Cardiac fibroblast (primary cell): ENCODE measurements around the gene RCSD1.

Experiments used
- DNase-seq, 2 donors: peaks; one replicate each; pipeline versions ENCODE4 v3.0.0 to v3.0.0-alpha.2; 2010; ENCODE audit warnings: low read depth in 2 of 2
- H3K4me3 ChIP-seq, 2 donors: replicated peaks in 1 of 2; 1 replicate in 1 of 2; 2 replicates in 1 of 2; pipeline ENCODE4 v1.5.1; 2011; ENCODE audit warnings: low read depth in 2 of 2, low read length in 2 of 2, mild to moderate bottlenecking in 2 of 2, moderate library complexity in 1 of 2
- TF ChIP-seq, protein P1 (sequence below): IDR thresholded peaks from one replicate; pipeline ENCODE4 v1.5.1; 2011; ENCODE audit warnings: low read depth, mild to moderate bottlenecking, low read length, inconsistent platforms

Gene RCSD1

DNA sequence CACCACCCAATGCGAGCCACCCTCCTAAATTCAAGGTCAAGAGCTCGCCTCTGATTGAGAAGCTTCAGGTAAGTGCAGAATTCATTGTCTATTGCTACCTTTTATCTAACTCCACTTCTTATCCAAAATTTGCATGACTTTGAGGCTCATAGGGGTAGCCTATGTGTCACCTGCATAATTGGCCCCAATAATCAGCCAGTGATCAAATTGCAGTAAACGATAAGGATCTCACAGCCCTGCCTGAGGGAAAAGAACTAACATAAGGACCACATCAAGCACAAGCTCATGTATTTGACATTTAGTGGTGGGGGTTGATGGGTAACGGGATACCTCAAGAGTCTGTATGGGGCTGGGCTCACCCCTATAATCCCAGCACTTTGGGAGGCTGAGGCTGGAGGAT lies 60.0 kb downstream of the RCSD1 start:
- no peak overlapping the region for H3K4me3 ChIP-seq
- TF ChIP-seq, protein P1, sequence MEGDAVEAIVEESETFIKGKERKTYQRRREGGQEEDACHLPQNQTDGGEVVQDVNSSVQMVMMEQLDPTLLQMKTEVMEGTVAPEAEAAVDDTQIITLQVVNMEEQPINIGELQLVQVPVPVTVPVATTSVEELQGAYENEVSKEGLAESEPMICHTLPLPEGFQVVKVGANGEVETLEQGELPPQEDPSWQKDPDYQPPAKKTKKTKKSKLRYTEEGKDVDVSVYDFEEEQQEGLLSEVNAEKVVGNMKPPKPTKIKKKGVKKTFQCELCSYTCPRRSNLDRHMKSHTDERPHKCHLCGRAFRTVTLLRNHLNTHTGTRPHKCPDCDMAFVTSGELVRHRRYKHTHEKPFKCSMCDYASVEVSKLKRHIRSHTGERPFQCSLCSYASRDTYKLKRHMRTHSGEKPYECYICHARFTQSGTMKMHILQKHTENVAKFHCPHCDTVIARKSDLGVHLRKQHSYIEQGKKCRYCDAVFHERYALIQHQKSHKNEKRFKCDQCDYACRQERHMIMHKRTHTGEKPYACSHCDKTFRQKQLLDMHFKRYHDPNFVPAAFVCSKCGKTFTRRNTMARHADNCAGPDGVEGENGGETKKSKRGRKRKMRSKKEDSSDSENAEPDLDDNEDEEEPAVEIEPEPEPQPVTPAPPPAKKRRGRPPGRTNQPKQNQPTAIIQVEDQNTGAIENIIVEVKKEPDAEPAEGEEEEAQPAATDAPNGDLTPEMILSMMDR, result no peak
- no peak for DNase-seq

DNA sequence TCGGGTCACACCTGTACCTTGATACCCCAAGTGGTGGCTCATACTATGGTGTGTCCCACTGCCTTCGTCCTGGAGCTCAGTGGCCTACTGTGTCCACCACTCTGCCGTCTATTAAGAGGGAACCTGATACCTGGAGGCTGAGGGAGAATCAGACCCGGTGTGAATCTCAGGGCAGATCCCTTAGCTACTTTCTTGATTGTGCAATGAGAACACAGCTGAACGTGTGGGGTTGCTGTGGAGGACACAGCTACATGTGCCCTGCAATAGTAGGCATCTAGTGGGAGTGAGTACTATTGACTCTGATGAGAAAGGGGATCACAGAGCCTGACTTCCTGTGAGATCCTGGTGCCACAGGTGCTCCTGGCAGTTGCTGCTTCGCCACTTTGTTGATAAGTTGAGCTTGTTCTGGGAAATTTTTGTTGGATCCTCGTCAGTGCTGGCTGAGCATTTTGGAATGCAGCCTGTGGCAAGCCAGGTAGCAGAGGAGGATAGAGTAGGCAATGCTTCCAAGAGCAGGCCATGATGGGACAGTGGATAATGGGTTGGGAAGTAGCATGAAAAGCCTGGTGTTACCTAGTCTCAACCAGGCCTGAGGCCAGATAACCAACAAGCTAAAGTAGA lies 63.5 kb downstream of the RCSD1 start:
- H3K4me3 ChIP-seq, result no peak overlapping the region
- DNase-seq, result no peak
- TF ChIP-seq, protein P1, result no peak

DNA sequence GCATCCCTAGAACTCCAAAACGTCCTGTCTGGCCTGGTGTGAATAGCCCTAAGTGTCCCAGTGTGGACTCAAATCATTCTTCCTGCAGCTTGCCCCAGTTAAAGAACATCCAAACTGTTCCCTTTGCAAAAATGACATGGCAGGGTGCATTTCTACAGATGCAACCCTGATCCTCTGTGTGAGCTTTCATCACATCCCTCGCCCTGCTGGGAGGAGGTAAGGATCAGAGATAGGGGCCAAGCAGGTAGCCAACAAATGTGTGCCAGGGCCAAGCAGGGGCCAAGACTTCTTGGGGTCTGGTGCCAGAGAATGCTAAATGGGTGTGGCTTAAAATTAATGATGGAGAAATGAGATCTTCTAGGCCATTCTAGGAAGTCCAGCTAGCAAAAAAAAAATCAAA lies 64.7 kb downstream of the RCSD1 start:
- TF ChIP-seq, protein P1, result no peak
- DNase-seq, result no peak
- H3K4me3 ChIP-seq, result no peak overlapping the region

DNA sequence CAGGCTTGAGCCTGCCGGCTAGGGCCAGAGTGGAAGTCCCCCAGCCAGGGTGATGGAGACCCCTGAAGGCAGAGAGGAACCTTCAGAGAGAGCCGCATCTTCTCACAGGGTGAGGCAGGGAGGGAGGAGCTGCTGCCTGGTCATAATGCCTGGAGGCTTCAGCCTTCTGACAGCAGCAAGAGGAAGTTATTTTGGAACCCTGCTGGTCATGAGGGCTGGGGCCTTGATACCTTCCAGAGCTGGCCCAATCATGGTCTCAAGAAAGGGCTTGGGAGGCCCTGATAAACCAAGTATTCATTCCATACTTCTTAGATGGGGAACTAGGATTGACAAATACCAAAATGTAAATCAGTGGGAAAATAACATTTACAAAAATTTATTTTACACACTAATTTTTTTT lies 65.1 kb downstream of the RCSD1 start:
- no peak for DNase-seq
- TF ChIP-seq, protein P1, result no peak
- no peak overlapping the region for H3K4me3 ChIP-seq

DNA sequence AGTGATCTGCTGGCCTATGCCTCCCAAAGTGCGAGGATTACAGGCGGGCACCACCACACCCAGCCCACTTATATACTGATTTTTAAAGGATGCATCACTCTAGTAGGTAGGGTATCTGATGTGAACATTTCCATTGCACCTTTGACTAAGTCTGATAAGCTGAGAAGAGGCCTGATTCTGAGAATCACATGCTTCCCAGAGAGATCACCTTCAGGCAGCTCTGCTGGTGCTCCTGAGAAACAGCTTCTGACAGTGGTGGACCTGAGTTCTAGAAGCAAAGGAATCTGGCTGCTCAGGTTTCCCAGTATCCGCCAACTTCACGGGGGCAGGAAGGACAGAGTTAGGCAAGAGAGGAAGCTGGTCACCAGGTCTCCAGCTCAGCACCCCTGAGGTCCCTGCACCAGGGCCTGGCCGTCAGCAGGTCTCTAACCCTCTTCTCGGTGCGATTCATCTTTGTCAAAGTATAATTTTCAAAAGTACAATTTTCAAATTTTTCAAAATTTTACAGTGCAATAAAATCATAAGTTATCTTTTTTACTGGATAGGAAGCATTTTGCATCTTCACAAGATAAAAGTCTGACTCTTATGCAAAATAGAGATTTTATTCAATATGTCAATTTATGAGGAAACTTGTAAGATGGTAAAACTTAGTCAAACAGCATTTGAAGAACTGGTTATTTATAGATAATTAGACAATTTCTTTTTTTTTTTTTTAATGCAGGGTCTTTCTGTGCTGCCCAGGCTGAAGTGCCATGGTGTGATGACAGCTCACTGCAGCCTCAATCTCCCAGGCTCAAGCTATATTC lies 65.9 kb downstream of the RCSD1 start:
- TF ChIP-seq, protein P1, result no peak
- no peak for DNase-seq

DNA sequence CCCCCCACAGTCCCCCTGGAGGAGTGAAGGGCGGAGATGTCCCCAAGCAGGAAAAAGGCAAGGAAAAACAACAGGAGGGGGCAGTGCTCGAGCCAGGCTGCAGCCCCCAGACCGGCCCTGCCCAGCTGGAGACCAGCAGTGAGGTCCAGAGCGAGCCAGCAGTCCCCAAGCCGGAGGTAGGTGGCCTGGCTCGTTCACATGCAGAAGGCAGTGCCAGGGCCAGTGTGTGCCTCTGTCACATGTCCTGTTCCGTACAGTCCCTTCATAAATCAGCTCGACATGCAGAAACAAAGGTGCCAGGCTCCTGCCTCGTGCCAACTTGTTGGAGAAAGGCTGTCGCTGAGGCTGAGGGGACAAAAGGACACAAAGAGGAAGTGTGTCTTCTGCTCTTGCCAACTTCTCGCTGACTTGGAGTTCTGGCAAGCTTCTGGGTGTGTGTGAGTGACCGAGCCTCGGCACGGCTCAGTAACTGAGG lies 67.7 kb downstream of the RCSD1 start:
- DNase-seq, result no peak
- TF ChIP-seq, protein P1, result no peak
- H3K4me3 ChIP-seq, result no peak overlapping the region

More for the DNA sequence above, 65.9 kb downstream of the RCSD1 start:
- H3K4me3 ChIP-seq, result no peak overlapping the region
